H54 (cell line): ENCODE measurements around the gene SLC22A6.

ENCODE experiments used
- DNase-seq: peaks from one replicate; pipeline ENCODE4 v3.0.0; 2011; ENCODE audit warnings: low spot score, mixed read lengths; ENCODE audit not compliant: insufficient read length
- FAIRE-seq: peaks from 3 replicates; lab custom pipeline; 2011; peaks lifted over from hg19 to GRCh38; lab: Jason Lieb, UNC
- POLR2A ChIP-seq: IDR thresholded peaks from 2 replicates; pipeline ENCODE4 v1.6.1; 2011; ENCODE audit warnings: low read depth, mild to moderate bottlenecking, low read length

The SLC22A6 gene, protein sequence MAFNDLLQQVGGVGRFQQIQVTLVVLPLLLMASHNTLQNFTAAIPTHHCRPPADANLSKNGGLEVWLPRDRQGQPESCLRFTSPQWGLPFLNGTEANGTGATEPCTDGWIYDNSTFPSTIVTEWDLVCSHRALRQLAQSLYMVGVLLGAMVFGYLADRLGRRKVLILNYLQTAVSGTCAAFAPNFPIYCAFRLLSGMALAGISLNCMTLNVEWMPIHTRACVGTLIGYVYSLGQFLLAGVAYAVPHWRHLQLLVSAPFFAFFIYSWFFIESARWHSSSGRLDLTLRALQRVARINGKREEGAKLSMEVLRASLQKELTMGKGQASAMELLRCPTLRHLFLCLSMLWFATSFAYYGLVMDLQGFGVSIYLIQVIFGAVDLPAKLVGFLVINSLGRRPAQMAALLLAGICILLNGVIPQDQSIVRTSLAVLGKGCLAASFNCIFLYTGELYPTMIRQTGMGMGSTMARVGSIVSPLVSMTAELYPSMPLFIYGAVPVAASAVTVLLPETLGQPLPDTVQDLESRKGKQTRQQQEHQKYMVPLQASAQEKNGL

GRCh38 chr11:62984451-62984991 lies at the start of gene SLC22A6:
Gene SLC22A6, minus strand, starts transcription at chr11:62984967. Its CDS starts 277 bp downstream, at chr11:62984690.
- no peak for DNase-seq
- no peak for TF ChIP-seq POLR2A
- FAIRE-seq = no peak

- no peak for FAIRE-seq
- no peak for TF ChIP-seq POLR2A
- DNase-seq = no peak
These were observed 47.7 kb upstream of the SLC22A6 start for GRCh38 chr11:63032457-63032856.

GRCh38 chr11:63023841-63024648 lies 39.3 kb upstream of the SLC22A6 start:
- FAIRE-seq (peak; percentile 38), DNase-seq (peak; percentile 70)
- TF ChIP-seq POLR2A = no peak

DNA sequence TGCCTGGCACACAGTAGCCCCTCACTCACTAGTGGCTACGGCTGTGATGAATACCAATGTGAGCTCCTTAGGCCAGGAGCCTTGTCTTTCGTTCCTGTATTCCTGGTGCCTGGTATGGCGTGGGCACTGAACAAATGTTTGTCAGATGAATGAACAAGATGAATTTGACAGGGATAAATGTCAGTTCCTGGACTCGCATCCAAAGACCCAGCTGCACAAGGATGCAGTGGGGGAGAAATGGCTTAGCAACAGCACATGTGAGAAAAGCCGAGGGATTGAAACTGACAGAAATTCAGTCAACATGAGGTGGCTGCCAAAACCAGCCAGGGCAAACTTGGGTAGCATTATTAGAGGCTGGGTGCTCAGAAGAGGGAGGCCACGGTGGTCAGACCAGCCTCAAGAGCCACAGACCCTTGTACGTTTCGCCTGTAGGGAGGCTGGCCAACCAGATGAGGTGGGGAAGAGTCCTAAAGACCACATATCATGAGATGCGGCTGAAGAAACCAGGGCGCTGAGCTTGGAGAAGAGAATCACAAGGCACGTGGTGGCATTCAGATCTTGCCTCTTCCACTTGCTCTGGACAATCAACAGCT lies 38.6 kb upstream of the SLC22A6 start:
- no peak for TF ChIP-seq POLR2A
- FAIRE-seq = no peak
- DNase-seq = no peak

DNA sequence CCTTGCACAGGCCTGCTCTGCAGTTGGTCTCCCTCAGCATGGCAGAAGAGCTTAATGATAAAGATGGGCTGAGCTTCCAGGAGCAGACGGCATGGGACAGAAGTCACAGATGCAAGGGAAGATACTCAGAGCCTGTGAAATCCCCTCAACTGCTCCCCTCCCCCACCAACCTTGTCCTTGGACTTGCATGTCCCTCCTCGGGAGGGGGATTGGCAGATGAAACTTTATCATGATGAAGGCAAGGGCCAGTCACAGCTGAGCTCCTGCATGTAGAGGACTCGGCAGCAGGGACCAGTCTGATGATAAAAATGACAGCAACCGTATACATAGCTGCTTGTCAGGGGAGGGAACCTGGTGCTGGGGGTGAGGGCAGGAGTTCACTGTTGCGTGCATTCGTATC lies 37.7 kb upstream of the SLC22A6 start:
- TF ChIP-seq POLR2A = no peak
- FAIRE-seq = no peak
- no peak for DNase-seq

GRCh38 chr11:63020671-63021291 lies 36.0 kb upstream of the SLC22A6 start:
- no peak for TF ChIP-seq POLR2A
- no peak for FAIRE-seq
- DNase-seq = peak; percentile 44

DNA sequence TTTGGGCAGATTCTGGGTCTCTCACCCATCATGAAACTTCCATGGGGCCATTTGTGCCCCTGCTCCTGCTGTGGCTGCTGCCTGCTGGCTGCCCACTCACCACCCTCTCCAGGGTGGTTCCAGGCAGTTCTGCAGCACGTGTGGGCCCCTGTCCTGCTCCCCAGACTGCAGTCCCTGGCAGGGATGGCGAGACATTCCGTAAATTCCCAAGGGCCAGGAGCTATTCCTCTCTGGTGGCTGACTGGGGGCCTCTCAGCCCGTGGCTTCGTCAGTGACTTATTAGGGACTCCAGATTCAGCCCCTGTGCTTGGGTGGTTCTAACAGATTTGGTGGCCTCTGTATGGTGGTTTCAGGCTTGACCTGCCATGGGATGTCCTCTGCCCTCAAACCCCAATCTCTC lies 34.7 kb upstream of the SLC22A6 start:
- DNase-seq = no peak
- FAIRE-seq = no peak
- no peak for TF ChIP-seq POLR2A

- FAIRE-seq (no peak), DNase-seq (peak; percentile 23)
- no peak for TF ChIP-seq POLR2A
These were observed 32.7 kb upstream of the SLC22A6 start for GRCh38 chr11:63017306-63017974.

- no peak for TF ChIP-seq POLR2A
- FAIRE-seq (no peak), DNase-seq (no peak)
These were observed 30.9 kb upstream of the SLC22A6 start, which contains the start of gene SLC22A8 for GRCh38 chr11:63015521-63016215. Gene SLC22A8, minus strand, starts transcription at chr11:63015841. Its CDS starts 883 bp downstream, at chr11:63014958.

DNA sequence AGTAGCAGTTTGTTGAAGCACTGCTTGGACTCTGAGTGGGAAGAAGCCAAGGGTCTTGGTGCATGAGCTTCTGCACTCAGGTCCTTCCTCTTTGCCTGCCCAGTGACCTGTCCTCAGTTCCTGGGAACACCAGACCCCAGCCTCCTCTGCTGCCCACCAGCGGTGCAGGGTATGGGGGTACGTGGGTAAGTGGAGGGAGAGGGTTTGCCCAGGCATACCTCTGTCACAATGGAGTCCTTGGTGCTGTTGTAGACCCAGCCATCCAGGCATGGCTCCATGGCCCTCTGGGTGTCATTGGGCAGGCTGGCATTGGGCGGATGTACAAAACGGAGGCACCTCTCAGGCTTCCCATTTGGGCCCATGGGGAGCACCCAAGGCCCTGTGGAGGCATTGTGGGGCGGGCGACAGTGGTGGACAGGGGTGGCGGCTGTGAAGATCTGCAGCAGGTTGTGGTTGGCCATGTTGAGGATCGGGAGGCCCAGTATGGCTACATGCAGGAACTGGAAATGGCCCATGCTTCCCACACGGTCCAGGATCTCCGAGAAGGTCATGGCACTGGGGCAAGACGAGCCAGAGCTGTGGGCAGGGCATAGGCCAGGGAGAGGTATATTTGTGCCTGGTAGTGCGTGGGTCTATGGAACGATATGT lies 29.8 kb upstream of the SLC22A6 start:
- TF ChIP-seq POLR2A = no peak
- DNase-seq = no peak
- FAIRE-seq = no peak

GRCh38 chr11:63012839-63013238 lies 28.1 kb upstream of the SLC22A6 start:
- FAIRE-seq (no peak), DNase-seq (no peak)
- no peak for TF ChIP-seq POLR2A
